ENCODE measurements around the gene TMPRSS7. TPM values are rescaled to one million over a fixed set of nuclear protein-coding genes. Genes with fewer than 3 reads are reported as not detected.
"Not testable (repeated sequence)": the region's sequence is repeated elsewhere in the genome, so short reads cannot be mapped to it uniquely, and the experiment has no call there.

Gene TMPRSS7
- total RNA-seq, 4 donors from 2014 or later = not detected

DNA sequence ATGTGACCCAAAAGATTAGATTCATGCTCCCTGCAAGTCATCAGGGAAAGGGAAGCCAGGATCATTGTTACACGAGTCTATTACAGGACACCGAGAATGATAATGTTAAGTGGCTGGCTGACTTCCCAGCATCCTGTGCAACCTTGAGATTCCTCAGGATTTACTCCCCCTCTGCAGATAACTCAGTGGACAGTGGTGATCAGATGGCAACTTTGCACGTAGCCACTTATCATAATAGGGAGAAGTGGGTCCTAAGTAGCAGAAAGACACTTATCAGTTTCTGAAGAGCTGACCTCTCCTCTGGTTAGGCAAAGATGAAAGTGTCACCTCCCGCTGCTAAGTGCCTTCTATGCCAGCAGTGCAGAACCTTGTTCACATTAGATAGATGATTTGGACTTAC lies 6.7 kb upstream of the TMPRSS7 start:
- Histone ChIP-seq H3K9me3 (no peaks in the 10 kb centered on the region), H3K27ac (no peak overlapping the region), H3K4me3 (no peak overlapping the region), H3K4me1 (no peaks in the 10 kb centered on the region), H3K36me3 (no peaks in the 10 kb centered on the region), H3K27me3 (no peaks in the 10 kb centered on the region)
- ATAC-seq (no peak), DNase-seq (no peak)
- in situ Hi-C loops (cut with MboI; ENCODE audit: low sequenced_read_pairs in 4 of 4) = no loop called here
- TF ChIP-seq, protein P1, sequence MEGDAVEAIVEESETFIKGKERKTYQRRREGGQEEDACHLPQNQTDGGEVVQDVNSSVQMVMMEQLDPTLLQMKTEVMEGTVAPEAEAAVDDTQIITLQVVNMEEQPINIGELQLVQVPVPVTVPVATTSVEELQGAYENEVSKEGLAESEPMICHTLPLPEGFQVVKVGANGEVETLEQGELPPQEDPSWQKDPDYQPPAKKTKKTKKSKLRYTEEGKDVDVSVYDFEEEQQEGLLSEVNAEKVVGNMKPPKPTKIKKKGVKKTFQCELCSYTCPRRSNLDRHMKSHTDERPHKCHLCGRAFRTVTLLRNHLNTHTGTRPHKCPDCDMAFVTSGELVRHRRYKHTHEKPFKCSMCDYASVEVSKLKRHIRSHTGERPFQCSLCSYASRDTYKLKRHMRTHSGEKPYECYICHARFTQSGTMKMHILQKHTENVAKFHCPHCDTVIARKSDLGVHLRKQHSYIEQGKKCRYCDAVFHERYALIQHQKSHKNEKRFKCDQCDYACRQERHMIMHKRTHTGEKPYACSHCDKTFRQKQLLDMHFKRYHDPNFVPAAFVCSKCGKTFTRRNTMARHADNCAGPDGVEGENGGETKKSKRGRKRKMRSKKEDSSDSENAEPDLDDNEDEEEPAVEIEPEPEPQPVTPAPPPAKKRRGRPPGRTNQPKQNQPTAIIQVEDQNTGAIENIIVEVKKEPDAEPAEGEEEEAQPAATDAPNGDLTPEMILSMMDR (IDR thresholded peaks at IDR 0.05 in 4 of 5, conservative IDR thresholded peaks at IDR 0.05 in 1 of 5) = no peak
- TF ChIP-seq POLR2A (IDR thresholded peaks at IDR 0.05) = no peak
- intact Hi-C loops (cut with DNase I; ENCODE audit: low total_unique reads) = no loop called here

- no peak overlapping the region for H3K27ac ChIP-seq
- H3K27me3 ChIP-seq = no peaks in the 10 kb centered on the region
- TF ChIP-seq POLR2A (IDR thresholded peaks at IDR 0.05) = no peak
- TF ChIP-seq, protein P1 (IDR thresholded peaks at IDR 0.05 in 4 of 5, conservative IDR thresholded peaks at IDR 0.05 in 1 of 5) = no peak
- no peaks in the 10 kb centered on the region for H3K9me3 ChIP-seq
- no peak overlapping the region for H3K4me3 ChIP-seq
- intact Hi-C loops (cut with DNase I; ENCODE audit: low total_unique reads) (no loop called here), in situ Hi-C loops (cut with MboI; ENCODE audit: low sequenced_read_pairs in 4 of 4) (no loop called here)
- DNase-seq (no peak), ATAC-seq (no peak)
- no peaks in the 10 kb centered on the region for H3K4me1 ChIP-seq
- H3K36me3 ChIP-seq = no peaks in the 10 kb centered on the region
Observed at GRCh38 chr3:112030901-112031300, 3.6 kb upstream of the TMPRSS7 start.

GRCh38 chr3:112032098-112032731 lies 2.3 kb upstream of the TMPRSS7 start:
- Histone ChIP-seq H3K27me3 (no peaks in the 10 kb centered on the region), H3K4me1 (no peaks in the 10 kb centered on the region), H3K9me3 (no peaks in the 10 kb centered on the region), H3K36me3 (no peaks in the 10 kb centered on the region), H3K27ac (no peak overlapping the region), H3K4me3 (no peak overlapping the region)
- TF ChIP-seq, protein P1 (IDR thresholded peaks at IDR 0.05 in 4 of 5, conservative IDR thresholded peaks at IDR 0.05 in 1 of 5) = no peak
- TF ChIP-seq POLR2A (IDR thresholded peaks at IDR 0.05) = no peak
- in situ Hi-C loops (cut with MboI; ENCODE audit: low sequenced_read_pairs in 4 of 4) (no loop called here), intact Hi-C loops (cut with DNase I; ENCODE audit: low total_unique reads) (no loop called here)
- ATAC-seq = no peak
- DNase-seq = no peak

GRCh38 chr3:112035241-112035640 lies 705 bp downstream of the TMPRSS7 start:
- in situ Hi-C loops (cut with MboI; ENCODE audit: low sequenced_read_pairs in 4 of 4) = no loop called here
- Histone ChIP-seq H3K27ac (no peak overlapping the region), H3K9me3 (no peaks in the 10 kb centered on the region), H3K36me3 (no peaks in the 10 kb centered on the region), H3K27me3 (no peaks in the 10 kb centered on the region), H3K4me1 (no peaks in the 10 kb centered on the region), H3K4me3 (no peak overlapping the region)
- TF ChIP-seq, protein P1 (IDR thresholded peaks at IDR 0.05 in 4 of 5, conservative IDR thresholded peaks at IDR 0.05 in 1 of 5) = no peak
- no peak for TF ChIP-seq POLR2A (IDR thresholded peaks at IDR 0.05)
- intact Hi-C loops (cut with DNase I; ENCODE audit: low total_unique reads) = no loop called here
- DNase-seq = no peak
- ATAC-seq = no peak

DNA sequence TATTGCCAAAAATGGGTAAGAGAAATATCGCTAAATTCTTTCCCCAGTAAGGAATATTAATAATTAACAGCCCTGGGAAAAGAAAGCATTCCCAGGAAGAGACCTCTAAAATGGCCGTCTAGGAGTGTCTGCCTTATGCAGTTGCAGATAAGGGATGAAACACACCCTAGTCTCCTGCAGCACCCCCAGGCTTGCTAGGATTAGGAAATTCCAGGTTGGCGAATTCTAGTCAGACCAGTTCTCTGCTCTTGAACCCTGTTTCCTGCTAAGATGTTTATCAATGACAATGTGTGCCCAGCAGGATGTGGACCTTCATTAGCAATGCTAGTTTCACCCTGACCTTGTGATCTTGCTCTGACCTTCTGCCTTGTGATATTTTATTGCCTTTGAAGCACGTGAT lies 2.7 kb downstream of the TMPRSS7 start:
- DNase-seq; intact Hi-C loops (cut with DNase I; ENCODE audit: low total_unique reads); ATAC-seq; H3K36me3 ChIP-seq; H3K27ac ChIP-seq; H3K4me3 ChIP-seq; H3K4me1 ChIP-seq; H3K9me3 ChIP-seq; in situ Hi-C loops (cut with MboI; ENCODE audit: low sequenced_read_pairs in 4 of 4); H3K27me3 ChIP-seq: not testable (repeated sequence)

Measured in gastrocnemius medialis (tissue), 4 donors.